ENCODE data around the gene CRYBG2. TPM values are rescaled to one million over a fixed set of nuclear protein-coding genes. Genes with fewer than 3 reads are reported as not detected.
"Not testable (repeated sequence)": the region's sequence is repeated elsewhere in the genome, so short reads cannot be mapped to it uniquely, and the experiment has no call there.

Gene CRYBG2
- polyA plus RNA-seq (ENCODE audit: insufficient read length), result 0.65 TPM
- long read RNA-seq, donor 1, result 0 reads
- long read RNA-seq, donor 2, result 0 reads
- long read RNA-seq, donor 3, result 0 reads
- long read RNA-seq, donor 4, result 0 reads
- long read RNA-seq, donor 5, result 0 reads
- long read RNA-seq, donor 6, result 0 reads
- long read RNA-seq, donor 7, result 0 reads
- long read RNA-seq, donor 8, result 0 reads

DNA sequence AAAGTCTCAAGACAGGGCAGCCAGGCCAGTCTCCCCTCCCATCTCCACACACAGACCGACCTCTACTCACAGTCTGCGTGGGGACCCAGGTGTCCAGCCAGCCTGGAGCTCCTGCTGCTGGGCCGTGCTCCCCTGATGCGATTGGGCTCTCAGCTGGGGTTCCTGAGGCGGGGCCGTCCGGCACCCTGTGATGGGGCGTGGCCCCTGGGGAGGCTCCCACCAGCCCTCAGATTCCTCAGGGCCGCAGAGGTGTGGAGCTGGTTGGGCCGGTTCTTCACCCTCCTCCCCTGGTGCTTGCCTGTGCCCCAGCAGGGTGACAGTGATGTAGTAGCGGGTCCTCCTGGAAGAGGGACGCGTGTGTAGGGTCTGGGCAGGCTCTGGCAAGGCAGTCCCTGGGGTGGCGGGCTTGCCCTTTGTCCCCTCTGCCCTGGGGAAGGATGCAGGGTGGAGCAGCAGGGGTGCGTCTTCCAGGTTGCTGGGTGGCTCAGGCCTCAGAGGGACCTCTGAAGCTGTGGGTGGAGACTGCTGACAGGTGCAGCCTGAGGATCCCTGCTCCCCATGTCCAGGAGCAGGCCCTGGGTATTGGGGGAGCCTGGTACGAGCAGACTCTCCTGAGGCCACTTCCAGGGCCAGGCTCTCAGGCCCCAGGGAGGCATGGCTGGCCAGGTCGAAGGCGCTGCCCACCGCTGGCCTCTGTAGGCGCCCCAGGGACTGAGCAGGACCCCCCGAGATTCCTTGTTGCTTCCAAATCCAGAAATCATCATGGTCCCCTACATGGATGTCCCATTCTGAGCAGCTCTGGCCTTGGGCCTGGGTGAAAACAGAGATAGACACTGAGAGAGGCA, at the start of gene CRYBG2:
Gene CRYBG2, minus strand, starts transcription at position 155 of the 845 bp plus-strand sequence. CDS start 7,473 bp downstream, outside the sequence.
- no peak for DNase-seq

GRCh38 chr1:26403656-26404055, 49.7 kb upstream of the CRYBG2 start:
- DNase-seq, result no peak

- no peak for DNase-seq
These were observed 48.0 kb upstream of the CRYBG2 start for GRCh38 chr1:26401891-26402290.

GRCh38 chr1:26399034-26399433, 45.1 kb upstream of the CRYBG2 start:
- DNase-seq, result no peak

DNA sequence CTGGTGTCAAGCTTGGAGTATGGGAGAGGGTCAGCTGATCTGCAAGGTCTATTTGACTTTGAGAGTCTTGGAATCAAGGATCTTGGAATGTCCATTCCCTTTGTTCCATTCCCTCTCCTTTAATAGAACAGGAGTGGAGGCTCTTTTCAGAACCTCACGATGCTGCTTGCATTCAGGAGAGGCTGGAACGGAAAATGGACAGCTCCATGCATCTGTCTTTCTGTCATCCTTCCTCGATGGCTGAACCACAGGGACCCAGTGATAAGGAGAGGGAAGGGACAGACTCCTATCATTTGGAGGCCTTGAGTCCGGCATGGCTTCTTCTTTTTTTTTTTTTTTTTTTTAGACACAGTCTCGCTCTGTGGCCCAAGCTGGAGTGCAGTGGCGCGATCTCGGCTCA, 41.8 kb upstream of the CRYBG2 start:
- DNase-seq, result no peak

DNA sequence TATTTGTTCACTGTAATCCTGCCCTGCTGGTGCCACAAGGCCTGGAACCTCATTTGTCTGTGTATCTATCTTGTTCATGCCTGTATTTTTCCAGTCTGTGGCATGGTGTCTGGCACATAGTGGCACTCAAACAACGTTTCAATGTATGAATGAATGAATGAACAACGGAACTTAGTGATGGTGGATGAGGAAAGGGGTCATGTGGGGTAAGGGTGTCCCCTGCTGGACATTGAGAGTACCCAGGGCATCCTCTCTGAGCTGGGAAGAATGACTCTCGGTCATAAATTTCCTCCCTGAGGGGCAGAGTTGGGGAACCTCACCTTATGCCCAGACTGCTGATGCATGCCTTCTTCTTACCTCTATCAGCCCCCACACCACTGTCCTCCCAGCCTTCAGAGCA, 37.5 kb upstream of the CRYBG2 start:
- no peak for DNase-seq

DNA sequence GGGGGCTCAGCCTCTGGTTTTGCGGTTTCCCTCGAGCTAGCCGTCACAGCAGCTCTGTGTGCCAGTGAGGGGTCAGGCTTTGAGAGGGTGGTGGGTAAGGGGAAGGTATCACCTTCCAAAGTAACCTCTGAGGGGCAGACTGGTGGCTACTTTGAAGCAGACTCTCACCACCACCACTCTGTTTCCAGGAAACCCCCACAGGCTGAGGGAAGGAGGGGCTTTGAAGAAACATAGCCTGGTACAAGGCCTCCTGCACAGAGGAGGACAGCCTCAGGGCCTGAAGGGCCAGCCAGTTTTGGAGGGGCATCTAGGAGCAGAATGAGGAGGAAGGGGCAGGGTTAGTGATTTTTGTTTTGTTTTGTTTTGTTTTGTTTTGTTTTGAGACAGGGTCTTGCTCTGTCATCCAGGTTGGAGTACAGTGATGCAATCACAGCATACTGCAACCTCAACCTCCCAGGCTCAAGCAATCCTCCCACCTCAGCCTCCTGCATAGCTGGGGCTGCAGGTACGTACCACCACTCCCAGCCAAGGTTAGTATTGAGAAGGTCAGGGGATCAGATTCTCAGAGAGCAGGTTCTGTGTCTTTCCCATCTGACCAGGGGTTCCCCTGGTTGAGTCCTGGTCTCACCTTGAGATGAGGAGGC, 35.8 kb upstream of the CRYBG2 start:
- DNase-seq, result no peak

DNA sequence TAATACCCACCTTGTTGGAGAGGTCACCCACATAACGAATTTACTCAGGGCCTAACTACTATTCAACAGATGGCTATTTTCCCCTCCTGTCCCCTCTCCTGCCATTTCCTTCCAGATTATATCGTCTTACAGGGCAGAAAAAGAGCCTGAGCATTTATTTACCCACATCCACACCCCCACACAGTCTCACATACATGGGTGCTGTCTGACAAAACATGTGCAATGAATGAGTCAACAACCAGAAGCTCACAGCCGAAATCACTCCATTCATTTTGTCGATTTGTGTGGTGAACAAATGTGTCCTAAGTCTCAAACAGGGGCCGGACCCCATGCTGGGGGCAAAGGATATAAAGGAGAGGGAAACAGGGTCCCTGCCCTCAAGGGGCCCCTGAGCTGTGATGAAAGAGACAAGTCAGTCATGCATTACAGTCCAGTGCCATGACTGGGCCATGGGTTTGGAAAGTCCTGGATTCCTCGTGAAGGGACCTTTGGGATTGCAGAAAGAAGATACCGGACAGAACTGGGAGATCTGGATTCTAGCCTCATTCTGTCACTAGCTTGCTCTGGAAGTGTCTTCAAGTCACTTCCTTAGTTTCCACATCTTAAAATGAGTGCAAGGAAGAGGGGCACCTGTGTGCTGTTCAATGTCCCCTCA, 35.0 kb upstream of the CRYBG2 start:
- DNase-seq, result no peak

DNA sequence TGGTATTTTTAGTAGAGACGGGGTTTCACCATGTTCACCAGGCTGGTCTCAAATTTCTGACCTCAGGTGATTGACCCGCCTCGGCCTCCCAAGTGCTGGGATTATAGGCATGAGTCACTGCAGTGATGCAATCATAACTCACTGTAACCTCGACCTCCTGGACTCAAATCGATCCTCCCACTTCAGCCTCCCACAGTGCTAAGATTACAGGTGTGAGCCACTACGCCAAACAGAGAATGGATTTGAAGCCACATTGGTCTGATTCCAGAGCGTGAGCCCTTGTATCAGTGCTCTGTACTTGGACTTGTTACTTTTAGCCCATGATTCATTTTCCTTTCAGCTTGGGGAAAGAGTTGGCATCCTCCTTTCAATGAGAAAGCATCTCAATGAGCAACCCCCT, 33.5 kb upstream of the CRYBG2 start:
- no peak for DNase-seq

GRCh38 chr1:26385063-26385462, 31.1 kb upstream of the CRYBG2 start:
- DNase-seq, result not testable (repeated sequence)

GRCh38 chr1:26384076-26384475, 30.1 kb upstream of the CRYBG2 start:
- no peak for DNase-seq

DNA sequence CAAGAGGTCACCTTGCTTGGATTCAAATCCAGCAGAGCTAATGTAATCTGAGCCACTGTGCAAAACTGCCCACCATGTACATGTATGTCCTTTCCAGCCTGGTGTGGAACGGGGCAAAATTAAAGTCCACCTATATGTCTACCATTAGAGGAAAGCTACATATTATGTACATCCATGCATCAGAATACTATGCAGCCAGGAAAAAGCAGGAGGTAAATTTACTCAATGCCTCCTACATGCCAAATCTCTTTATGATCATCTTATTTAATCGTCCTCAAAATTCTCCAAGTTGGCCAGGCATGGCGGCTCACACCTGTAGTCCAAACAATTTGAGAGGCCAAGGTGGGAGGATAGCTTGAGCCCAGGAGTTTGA, 24.9 kb upstream of the CRYBG2 start:
- DNase-seq, result no peak

- DNase-seq, result no peak
These were observed 24.4 kb upstream of the CRYBG2 start for GRCh38 chr1:26378088-26378878.

GRCh38 chr1:26376050-26376449, 22.1 kb upstream of the CRYBG2 start:
- DNase-seq, result no peak

GRCh38 chr1:26375081-26375480, 21.2 kb upstream of the CRYBG2 start:
- no peak for DNase-seq

DNA sequence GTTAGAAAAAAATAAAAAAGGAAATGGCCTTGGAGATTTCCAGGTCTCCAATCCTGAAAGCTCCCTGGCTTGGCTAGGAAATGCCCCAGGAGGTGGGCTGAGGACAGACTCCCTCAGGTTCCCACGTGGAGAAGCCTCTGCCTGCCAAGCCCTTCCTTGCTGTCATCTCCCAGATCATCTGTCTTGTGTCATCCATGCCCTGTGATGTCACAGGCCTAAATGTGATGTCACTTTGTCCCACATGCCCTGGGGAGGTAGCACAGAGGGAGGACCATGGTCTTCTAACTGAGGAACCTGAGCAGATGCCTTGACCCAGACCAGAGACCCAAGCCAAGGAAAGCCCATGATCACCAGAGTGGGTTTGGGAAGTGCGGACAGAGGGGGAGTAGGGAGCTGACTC, 20.4 kb upstream of the CRYBG2 start:
- not testable (repeated sequence) for DNase-seq

- no peak for DNase-seq
These were observed 19.9 kb upstream of the CRYBG2 start for GRCh38 chr1:26373789-26374188.

DNA sequence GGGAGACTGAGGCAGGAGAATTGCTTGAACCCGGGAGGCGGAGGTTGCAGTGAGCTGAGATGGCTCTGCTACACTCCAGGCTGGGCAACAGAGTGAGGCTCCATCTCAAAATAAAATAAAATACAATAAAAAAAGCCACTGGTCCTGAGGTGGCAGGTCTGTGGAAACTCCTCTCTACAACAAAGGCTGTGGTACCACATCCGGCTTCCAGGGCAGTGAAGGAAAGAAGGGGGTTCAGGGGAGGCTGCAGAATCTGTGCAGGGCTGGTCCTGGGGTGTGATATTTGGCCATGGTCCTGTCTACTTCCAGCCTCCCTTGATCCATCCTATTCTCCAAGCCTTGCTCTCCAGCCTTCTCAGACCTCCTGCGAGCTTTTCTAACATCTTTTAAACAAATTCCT, 19.4 kb upstream of the CRYBG2 start:
- no peak for DNase-seq

- not testable (repeated sequence) for DNase-seq
These were observed 18.7 kb upstream of the CRYBG2 start, which contains the start of gene ZNF683 for GRCh38 chr1:26372611-26373010. ZNF683 (minus strand) TSS chr1:26372750; CDS start chr1:26368571, 4,179 bp downstream.

GRCh38 chr1:26372039-26372438, 18.1 kb upstream of the CRYBG2 start:
- no peak for DNase-seq

DNA sequence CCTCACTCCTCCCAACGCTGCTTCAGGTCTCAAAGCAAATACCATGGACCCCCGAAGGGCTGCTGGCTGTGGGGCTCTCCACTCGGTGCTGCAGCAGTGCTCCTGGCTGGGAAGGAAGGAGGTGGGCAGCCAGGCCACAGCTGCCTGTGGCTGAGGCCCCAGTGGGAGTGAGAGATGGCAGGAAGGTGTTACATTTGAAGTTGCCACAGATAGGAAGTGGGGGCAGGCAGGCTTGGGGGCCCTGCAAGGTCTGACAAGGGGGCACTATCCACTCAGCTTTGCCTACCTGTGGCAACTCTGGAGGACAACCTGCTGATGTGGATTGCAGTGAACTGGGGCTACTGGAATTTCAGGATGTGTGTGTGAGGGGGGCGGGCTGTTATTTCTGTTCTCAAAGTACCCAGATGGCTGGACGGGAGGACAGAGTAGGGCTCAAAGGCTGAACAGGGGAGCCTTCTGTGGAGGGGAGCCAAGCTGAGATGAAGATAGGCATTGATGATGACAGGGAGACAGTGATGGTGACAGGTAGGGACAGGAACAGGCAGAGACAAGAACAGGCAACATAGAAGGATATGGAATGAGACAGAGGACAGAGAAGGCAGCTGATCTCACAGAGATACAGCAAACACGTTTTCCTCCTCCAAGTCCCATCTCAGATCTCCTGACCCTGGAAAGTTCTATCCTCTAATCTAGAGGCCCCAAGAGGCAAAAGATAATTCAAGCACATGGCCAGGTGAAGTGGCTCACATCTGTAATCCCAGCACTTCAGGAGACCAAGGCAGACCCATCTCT, 16.9 kb upstream of the CRYBG2 start:
- no peak for DNase-seq
